DMS79 treated with DMSO at 0.1 percent for 48 hours (cell line): ENCODE data around the gene SHE.

ENCODE experiments used
- DNase-seq: peaks from one replicate; lab custom pipeline; 2025; lab: John Stamatoyannopoulos, UW

SHE gene

DNA sequence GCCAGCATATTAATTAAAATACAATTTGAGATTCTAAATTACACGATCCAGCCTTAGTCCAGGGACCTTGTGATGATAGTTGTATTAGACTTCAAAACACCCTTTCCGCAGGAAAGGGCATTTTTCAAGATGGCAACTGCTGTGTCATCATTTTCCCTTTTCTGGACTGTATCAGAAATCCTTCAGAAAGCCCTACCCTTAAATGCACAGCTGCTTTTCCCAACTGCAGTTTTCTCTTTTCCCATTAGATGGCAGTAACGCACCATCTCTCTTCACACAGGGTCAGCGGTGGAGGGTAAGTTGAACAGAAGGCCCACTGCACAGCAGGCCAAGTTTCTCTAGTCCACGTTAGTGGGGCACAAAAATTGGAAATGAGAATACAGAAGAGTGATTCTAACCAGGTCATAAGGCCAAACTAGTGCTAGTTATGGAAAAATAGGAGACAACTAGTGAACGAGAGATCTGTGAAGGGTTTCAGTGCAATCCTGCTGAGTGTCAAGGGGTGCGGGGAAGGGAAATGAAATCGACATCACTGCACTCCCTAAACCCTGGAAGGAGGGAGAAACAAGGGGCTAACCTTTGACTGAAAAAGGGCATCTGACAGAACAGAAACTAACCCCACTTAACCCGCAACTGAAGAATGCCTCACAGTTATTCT, 22.3 kb downstream of the SHE start:
- DNase-seq = peak; percentile 70

DNA sequence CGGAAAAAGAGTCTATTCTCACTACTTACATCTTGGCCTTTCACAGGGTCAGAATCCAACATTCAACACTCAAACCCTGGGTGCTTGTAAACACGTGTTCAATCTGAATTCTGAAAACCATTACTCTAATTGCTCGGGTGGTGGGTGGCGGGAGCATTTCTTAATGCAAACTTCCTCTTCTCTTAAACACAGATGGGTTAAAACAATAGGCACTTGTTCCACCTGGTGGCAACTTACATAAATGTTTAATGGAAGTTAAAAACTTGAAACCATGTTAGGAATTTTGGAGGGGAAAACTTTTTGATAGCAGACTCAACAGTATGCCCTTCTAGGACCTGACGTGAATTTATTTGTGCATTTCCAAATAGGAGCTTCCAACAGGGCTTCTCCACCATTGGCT, 23.6 kb downstream of the SHE start:
- DNase-seq = no peak

DNA sequence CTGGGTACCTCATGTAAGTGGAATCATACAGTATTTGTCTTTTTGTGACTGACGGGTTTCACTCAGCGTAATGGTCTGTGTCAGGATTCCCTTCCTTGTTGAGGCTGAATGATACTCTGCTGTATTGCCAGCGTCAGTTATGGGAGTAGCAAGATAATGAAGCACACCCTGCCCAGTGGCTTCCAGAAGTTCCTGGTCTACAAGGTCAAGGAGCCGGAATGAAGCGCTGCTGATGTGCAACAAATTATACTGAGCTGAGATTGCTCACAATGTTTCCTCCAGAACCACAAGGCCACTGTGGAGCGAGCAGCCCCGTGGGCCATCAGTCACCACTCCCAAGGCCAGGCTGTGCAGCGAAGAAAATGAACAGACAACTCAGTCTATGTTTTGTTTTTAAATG, 24.2 kb downstream of the SHE start:
- DNase-seq = no peak

DNA sequence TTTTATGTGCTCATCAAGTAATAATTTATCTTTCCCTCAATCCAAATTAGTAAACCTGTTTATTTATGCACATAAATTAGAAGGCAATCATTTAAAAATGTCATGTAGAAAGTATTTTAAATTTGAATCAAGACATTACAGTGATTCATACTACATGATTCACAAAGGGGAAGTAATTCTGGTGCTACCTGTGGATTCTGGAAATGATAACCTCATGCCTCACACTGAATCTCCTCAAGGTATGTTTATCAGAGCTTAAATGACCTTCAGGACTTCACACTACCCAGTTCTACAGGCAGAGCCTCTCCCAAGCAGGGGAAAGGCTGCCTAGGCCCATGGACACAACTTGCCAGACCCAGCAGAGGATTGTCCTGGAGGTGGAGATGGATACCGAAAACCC, 25.4 kb downstream of the SHE start:
- no peak for DNase-seq

DNA sequence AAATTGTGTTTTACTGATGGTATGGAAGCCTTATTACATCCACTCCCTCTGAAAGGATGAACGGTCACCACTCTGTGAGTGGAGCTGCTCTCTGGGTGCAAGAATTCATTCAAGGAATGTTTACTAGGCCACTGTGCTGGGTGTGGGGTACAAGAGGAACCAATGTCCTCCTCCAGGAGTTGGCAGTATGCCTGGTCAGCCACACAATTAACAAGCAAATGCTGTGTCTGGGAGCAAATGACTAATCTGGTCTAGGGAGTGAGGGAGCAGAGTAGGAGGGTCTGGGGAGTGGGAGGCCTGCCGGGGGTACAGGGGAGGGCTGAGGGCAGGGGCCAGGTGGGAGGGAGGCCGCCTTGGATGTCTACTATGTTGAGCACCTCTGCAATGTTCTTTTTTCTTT, 27.4 kb downstream of the SHE start:
- DNase-seq = no peak

DNA sequence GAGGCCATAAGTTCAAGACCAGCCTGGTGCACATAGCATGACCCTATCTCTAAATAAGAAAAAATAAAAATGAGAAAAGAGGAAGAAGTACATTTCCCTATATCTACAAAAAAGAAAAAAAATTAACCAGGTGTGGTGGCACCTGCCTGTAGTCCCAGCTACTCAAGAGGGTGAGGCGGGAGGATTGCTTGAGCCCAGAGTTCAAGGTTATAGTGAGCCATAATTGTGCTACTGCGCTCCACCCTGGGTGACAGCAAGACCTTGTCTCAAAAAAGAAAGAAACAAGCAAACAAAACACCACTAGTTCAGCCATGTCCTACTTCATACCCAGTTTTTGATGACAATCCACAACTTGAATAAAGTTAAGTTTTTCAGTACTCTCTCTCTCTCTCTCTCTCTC, 30.9 kb downstream of the SHE start:
- no peak for DNase-seq

DNA sequence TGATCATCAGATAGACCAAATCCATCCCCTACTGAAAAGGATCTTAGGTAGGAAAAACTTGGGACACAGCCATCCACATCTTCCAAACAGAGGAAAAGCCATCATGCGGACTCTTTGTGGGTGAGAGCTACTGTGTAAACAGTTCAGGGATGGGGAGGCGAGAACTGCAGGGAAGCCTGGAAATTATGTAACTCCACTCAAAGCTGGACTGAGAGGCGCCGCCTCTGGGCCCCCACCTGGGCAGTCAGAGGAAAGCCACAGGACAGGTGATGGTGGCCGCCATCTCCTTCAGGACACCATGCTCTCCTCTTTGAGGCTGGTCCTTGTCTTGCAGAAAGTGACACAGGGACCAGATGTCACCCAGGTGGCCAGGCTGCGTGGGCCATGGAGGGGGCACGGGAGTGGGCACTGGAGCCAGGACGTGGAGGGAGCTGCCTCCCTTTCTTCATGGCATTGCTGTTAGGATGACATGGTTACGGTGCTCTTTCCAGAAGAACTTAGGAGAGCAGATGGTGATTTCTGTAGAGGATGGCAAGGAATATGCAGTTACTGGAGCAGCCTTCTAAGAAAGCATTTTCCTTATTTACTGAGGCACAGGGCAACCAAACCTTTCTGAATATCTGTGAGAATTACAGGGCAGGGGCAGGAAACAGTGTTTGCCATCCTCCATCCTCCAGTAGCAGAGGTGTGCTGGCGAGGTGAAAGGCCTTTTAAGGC, 32.2 kb downstream of the SHE start:
- DNase-seq = no peak

DNA sequence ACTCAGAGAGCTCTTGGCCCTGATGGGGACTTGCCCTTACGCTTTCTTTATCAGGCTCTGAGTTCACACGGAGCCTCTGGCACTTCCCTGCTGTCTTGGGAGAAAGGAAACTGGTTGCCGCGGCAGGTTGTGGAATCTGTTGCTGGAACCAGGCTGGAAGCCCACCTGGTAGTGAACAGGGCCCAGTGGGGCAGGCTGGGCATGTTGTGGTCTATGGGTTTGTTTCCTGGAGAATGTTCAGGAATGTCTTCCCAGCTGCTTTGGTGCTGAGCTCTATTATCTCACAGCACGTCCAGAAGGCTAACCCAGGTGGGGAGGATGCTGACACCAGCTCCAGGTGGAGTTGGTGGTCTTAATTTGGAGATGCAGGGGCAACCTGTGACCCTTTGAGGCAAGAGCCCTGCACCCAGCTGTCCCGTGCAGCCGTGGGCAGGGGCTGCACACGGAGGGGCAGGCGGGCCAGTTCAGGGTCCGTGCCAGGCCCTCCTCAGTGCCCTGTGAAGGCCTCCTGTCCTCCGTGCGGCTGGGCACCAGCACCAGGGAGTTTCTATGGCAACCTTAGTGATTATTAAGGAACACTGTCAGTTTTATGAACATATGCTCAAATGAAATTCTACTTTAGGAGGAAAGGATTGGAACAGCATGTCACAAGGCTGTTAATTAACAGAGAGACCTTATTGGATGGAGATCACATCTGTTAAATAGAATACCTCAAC, 33.5 kb downstream of the SHE start:
- no peak for DNase-seq

DNA sequence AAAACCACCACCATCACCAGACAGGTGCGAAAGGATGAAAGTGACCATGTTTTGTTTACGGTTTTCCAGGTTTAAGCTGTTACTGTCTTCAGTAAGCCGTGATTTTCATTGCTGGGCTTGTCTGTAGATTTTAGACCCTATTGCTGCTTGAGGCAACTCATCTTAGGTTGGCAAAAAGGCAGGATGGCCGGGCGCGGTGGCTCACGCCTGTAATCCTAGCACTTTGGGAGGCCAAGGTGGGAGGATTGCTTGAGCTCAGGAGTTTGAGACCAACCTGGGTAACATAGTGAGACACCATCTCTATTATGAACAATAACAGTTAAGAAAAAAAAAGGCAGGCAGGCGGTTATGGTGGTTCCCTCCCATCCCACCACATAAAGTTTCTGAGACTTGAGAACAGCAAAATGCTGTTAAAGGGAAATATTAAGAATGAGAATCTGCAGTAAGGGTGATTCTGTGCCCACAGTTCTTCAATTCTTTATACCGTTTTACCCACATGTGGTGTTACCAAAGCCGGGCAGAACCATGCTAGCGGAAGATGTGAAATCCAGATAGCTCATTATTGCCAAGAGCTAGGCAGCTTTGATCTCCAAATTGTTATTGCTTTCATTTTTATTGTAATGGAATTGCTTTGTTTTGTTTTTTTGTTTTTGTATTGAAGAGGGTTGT, 34.6 kb downstream of the SHE start:
- DNase-seq = no peak

DNA sequence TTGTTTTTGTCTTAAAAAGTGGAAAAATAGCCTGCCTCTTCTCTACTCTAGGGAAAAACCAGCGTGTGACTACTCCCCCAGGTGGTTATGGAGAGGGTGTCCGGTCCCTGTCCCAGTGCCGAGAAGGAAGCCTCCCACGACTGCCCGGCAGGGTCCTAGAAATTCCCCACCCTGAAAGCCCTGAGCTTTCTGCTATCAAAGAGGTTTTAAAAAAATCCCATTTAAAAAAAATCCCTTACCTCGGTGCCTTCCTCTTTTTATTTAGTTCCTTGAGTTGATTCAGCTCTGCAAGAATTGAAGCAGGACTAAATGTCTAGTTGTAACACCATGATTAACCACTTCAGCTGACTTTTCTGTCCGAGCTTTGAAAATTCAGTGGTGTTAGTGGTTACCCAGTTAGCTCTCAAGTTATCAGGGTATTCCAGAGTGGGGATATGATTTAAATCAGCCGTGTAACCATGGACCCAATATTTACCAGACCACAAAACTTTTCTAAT, 35.2 kb downstream of the SHE start:
- no peak for DNase-seq

DNA sequence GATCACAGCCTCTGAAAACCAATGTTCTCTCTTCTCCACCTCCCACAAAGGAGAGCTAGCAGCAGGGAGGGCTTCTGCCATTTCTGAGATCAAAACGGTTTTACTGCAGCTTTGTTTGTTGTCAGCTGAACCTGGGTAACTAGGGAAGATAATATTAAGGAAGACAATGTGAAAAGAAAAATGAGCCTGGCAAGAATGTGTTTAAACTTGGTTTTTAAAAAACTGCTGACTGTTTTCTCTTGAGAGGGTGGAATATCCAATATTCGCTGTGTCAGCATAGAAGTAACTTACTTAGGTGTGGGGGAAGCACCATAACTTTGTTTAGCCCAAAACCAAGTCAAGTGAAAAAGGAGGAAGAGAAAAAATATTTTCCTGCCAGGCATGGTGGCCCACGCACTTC, 36.0 kb downstream of the SHE start:
- DNase-seq = no peak

DNA sequence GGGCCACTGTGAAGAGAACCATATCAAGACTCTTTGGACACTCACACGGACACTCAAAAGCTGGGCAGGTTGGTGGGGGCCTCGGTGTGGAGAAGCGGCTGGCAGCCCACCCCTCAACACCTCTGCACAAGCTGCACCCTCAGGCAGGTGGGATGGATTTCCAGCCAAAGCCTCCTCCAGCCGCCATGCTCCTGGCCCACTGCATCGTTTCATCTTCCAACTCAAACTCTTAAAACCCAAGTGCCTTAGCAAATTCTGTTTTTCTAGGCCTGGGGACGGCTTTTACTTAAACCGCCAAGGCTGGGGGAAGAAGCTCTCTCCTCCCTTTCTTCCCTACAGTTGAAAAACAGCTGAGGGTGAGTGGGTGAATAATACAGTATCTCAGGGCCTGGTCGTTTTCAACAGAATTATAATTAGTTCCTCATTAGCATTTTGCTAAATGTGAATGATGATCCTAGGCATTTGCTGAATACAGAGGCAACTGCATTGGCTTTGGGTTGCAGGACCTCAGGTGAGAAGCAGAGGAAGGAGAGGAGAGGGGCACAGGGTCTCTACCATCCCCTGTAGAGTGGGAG, 36.5 kb downstream of the SHE start:
- DNase-seq = no peak

DNA sequence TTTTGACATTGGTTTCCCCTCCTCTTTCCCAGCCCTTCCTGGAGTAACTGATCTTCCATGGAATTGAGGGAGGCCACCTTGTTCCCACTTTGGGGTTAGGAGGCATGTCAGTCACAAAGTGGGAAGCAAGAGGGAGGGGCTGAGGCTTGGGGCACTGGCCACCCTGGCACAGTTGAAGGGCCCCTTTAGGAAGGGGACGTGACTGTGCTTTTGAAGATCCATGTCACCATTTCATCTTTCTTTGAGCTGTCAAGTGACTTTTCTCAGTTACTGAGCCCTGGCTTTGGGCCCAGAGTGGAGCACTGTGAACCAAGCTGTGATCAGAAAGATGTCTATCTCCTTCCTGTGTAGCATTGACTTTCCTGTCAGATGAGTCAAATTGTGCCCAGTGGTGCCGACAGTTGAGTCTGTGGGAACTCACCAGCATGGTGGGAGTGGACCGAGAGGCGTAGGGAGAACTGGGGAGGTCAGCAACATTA, 38.7 kb downstream of the SHE start:
- DNase-seq = no peak

DNA sequence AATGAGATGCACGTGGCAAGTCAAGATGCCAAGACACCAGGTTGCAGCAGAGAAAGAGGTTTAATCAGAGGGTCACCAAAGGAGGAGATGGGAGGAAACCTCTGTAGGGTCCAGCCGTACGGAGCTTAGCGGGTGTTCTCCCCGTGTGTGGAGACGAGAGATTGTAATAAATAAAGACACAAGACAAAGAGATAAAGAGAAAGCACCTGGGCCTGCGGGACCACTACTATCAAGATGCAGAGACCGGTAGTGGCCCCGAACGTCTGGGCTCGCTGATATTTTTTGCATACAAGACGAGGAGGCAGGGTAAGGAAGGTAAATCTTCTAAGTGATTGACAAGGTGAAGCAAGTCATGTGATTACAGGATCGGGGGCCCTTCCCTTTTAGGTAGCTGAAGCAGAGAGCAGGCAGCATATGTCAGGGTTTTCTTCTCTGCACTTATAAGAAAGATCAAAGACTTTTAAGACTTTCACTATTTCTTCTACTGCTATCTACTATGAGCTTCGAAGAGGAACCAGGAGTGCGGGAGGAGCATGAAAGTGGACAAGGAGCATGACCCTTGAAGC, 41.4 kb downstream of the SHE start:
- DNase-seq = no peak

DNA sequence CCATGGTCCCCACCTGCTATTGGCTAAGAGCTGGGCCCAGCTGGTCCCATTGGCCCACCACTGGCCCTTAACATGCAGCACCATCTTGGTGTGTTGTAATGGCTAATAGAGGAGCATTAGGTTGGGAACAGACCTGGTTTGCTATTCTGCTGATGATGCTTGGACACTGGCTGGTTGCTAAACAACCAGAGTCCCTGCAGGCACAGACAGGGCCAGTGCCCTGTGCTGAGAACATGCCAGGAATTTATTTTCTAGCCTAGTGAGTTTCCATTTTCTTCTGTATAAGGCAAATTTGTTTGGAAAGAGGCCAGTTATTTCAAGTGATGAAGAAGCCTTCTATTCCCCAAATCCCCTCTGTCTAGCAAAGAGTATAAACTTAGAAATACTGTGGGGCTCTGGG, 43.1 kb downstream of the SHE start:
- DNase-seq = no peak

DNA sequence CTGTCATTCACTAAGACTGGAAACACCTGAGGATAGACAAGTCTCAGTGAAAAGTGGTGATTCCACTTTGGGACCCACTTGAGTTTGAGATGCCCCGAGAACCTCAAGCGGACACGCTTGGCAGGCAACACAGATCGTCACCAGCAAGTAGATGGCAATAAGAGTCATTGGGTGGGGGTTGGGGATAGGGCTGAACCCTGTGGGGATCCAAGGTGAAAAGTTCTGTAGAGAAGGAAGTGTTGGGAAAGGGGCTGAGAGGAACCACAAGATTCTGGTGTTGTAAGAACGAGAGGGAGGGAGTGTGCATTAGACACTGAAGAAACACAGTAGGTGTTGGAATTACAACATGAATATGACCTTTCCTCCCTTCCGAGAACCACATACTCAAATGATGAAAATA, 45.6 kb downstream of the SHE start:
- no peak for DNase-seq

DNA sequence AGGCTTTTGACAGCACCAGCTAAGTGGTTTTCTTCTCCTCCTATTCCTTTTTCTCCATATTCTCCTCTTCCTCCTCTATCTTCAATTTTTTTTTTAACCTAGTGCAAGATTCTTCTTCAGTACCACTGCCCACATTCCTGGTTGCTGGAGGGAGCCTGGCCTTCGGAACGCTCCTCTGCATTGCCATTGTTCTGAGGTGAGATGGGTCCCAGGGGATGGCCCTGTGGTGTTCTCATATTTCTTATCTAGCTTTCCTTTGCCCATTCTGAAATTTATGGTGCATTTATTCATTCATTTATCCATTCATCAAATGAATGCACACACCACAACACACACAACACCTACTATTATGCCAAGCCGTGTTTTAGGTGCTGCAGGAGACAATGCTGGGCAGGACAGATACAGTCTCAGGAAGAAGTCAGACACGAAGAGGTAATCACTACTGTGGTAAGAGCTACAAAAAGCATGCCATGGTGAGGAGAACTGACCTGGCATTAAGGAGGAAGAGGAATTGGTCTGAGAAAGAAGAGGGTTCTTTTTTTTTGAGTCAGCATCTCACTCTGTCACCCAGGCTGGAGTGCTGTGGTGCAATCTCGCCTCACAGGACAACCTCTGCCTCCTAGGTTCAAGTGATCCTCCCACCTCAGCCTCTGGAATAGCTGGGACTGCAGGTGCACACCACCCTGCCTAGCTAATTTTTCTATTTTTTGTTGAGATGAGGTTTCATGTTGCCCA, 47.7 kb downstream of the SHE start:
- peak; percentile 30 for DNase-seq

DNA sequence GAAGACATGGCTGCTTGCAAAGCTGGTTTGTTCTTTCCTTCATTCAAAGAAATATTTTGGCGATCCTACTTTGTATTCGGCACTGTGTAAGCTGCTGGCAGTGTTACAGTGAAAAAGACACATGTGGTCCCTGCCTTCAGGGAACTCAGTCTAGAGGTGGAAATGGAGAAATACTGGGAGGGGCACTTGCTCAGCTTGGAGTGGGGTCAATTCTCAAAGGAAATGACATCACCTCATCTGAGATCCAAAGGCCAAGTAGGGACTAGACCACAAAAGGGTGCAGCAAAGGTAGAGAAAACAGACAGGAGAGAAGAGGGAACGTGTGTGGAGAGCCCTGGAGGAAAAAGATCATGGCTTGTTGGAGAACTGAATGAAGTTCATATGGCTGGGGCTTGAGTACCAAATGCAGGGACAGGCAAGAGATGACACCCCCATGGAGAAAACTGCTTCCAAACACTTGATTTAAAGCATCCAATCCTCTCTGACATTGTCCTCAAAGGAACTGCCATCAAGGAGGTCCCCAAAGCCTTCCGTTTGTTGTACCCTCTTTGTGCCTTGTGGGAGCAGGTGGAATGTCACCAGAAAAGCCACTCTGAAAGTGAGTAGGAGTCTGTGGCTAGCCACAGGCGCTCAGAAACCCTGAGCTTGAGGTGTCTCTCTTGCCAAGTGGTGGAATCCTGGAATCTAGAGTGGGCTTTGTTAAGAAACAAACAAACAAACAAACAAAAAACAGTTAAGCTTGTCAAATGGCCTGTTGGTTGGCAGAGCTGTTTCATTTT, 48.4 kb downstream of the SHE start:
- peak; percentile 7 for DNase-seq

DNA sequence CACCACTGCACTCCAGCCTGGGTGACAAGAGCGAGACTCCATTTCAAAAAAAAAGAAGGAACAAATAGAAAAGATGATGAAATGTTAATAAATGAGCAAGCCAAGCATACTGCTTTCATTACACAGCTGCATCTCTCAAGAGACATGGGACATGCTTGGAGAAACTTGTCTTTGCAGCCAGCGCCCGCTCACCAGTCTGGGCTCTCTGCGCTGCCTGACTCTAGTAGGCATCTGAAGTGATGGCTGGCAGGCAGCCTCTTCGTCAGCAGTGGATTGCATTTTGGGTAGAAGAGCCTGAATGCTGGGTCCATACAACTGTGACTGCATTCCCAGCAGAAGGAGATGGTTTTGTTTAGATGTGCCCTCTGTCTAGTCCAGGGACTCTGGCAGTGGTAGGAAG, 49.1 kb downstream of the SHE start:
- no peak for DNase-seq

DNA sequence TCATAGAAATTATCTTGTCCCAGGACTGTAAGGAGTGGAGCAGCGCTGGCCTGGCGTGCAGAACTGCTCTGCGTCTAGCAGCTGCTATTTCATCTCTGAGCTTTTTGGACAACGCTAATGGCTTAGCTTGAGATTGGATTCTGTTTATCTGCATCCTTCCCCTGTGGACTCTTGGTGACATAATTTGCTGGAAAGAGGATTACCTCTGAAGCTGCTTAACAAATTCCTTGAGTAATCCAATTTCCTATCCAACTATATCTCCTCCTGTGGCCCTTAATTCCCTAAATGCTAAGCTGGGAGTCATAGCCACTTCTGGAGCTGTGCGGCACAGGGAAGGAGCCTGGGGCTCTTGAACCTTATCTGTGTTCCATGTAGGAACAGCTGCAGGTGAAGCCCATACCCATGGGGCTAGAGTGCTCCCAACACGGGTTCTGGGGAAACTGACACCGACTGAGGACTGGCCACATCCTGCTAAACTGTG, 53.8 kb downstream of the SHE start:
- DNase-seq = no peak
